NCI-H2227 (cell line): Measurements from ENCODE around the gene AJAP1.

Experiments used
- DNase-seq: peaks from one replicate; lab custom pipeline; 2025; ENCODE audit not compliant: unreplicated experiment; lab: John Stamatoyannopoulos, UW

The AJAP1 gene

GRCh38 chr1:4762146-4762545 is 107.7 kb downstream of the AJAP1 start:
- DNase-seq = no peak

GRCh38 chr1:4767308-4767707 is 112.9 kb downstream of the AJAP1 start:
- no peak for DNase-seq

DNA sequence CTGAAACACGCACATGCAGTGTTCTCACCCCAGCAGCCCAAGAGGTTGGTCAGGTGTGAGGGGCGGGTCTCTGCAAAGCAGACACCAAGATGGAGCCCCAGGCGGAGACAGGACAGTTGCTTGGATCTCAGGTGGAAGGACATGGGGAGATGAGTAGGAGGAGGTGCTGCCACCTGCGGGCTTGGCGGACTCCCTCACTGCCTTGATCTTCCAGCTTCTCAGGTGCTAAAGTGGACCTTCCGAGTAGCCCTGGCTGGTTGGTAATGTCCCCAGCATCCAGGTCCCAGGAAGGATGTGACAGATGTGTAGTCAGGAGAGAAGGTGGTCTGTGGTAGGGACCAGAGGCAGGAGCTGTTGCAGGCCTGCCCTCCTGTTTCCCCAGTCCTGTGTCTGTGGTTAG is 114.1 kb downstream of the AJAP1 start:
- no peak for DNase-seq

- no peak for DNase-seq
Measured at GRCh38 chr1:4769516-4770280, 115.3 kb downstream of the AJAP1 start.

- DNase-seq = no peak
Measured at GRCh38 chr1:4770713-4771112, 116.3 kb downstream of the AJAP1 start.

DNA sequence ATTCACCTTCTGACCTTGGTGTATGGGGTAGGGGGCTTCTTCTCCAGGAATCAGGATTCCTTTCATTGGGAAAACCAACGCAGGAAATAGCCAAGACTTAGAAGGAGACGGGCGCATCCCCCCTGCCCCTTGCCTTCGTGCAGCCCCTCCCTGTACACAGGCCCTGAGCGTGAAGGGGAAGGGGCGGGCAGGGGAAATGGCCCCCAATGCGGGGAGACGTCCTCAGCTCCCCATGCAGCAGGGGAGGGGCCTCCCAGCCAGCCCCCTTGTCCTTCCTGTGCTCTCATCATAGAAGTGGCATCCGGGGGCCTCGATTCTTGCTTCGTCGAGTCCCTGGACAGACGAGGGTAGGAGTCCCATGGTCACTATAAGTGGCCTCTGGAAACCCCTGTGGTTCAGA is 116.9 kb downstream of the AJAP1 start:
- DNase-seq = no peak

DNA sequence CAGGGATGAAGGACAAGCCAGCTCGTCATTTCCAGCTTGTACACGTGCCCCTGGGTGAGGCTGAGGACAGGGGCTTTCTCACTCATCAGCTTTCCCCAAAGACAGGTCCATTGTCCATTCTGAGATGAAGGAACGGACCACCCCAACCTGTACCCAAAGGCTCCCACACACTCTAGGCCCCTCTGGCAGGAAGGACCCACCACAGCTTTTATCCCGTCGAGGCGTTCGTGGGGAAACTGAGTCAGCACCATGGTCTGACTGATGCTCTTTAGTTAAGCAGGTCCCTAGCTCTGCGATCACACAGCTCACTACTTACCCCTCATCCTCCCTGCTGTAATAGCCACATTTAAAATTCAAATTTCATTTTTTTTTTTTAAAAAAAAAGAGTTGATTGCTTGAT is 117.3 kb downstream of the AJAP1 start:
- no peak for DNase-seq

- no peak for DNase-seq
Measured at GRCh38 chr1:4772294-4773010, 118.0 kb downstream of the AJAP1 start.

- DNase-seq = no peak
Measured at GRCh38 chr1:4773226-4773625, 118.8 kb downstream of the AJAP1 start.

GRCh38 chr1:4775506-4775905 is 121.1 kb downstream of the AJAP1 start:
- DNase-seq = no peak

GRCh38 chr1:4778056-4778455 is 123.6 kb downstream of the AJAP1 start:
- DNase-seq = no peak

DNA sequence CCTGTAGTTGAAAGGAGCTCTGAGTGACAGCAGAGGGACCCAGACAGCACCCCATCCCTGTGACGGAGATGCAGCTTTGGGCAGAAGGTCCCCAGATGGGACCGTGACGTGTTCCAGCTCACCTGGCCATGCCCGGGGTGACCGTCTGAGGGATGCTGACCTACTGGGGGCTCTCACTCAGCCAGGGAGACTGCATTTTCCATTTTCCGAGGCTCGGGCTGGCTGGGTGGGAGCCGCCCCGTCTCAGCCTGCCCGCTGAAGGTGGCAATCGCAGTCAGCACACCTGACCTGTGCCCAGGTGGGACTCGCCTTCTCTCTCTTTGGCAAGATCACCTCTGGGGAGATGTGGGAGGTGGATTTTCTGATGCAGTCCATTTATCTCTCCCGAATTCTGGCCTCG is 127.2 kb downstream of the AJAP1 start:
- no peak for DNase-seq

- no peak for DNase-seq
Measured at GRCh38 chr1:4784761-4785160, 130.4 kb downstream of the AJAP1 start.

DNA sequence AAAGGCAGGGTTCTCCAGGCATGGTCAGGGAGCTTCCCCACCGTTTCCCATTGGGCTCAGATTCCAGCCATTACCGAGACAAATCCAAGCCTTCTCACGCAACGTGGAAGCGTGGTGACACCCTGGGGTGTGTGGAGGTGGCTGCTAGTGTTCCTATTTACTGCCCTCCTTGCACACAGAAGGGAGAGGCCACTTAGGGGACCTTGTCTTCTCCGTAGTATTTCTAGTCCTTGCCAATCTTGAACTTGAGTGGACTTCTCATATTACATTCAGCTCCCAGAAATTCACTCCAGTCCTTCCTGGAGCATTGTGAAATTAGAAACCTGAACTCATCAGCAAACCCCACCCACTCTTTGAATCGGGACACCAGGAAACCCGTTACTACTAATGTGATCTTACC is 131.6 kb downstream of the AJAP1 start:
- no peak for DNase-seq

- no peak for DNase-seq
Measured at GRCh38 chr1:4787551-4787950, 133.1 kb downstream of the AJAP1 start.

DNA sequence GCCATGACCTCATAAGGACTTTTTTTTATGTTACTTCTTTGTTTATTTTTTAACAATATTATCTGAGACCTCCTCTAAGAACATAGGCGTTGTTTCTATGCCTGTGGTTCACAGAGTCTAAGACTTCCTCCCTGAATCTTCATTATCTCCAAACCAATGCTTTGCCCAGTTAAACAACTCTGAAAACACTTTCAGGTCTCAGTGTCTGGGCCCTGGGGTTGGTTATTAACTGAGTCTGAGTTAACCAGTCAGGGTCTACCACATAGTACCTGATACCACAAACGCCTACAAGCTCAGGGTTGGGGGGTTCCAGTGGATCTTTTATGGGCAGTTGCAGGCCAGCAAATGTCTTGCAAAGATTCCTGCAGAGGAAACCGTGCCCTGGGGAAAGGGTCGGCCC is 138.2 kb downstream of the AJAP1 start:
- DNase-seq = no peak

GRCh38 chr1:4794020-4794780 is 139.8 kb downstream of the AJAP1 start:
- no peak for DNase-seq

DNA sequence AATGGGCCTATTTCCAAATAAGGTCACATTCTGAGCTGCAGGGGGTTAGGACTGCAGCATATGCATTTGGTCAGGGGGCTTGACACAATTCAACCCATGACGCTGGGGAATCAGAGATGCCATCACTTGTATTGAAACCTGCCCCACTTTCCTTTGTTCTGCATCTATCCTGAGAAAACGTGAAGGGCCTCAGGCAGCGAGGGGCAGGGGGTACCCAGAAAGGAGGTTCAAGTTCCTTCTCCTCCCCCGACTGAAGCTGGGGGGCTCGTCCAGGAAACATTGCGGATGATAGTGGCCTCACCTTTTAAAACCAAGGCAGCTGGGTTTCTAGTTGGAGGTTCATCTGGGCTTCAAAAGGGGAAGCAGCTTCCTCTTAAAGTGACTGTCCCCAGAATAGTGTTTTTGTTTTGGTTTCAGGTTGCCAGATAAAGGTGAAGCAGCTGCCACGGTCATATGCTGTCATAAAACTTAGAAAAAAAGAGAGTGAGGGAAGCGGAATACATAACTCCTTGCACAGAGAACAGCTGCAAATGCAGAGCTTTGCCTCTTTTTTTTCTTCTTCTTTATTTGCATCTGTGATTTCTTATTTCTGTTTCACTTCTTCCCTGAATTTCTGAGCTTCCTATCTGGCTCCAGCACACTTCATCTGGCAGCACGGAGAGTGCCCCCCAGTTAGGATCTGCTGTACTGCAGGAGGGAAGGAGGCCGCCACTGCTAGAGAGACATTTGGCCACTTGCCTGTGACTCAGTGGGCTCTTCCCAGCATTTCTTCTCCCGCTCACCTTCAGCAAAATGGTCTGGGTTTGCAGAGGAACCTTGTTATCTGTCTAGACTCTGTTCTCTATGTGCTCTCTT is 142.0 kb downstream of the AJAP1 start:
- DNase-seq = no peak

DNA sequence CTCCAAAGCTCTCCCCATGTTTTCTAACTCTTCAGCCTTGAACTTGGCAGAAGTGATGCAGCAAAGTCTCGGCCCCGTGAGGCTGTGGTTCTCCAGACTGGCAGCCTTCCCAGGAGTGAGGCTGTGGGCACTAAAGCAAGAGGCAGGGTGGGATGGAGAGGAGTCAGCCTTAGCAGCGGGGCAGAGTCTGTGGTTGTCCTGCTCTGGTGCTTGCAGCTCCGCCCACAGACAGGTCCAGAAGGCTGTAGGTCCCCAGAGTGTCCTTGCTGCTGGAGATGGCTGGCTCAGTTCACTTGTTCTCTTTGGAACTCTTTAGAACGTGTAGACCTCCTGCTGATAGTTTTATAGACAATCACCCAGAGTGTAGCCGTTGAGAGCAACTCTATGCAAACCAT is 142.6 kb downstream of the AJAP1 start:
- DNase-seq = no peak

- DNase-seq = no peak
Measured at GRCh38 chr1:4797429-4797828, 143.0 kb downstream of the AJAP1 start.
